GM03348 (cell line): ENCODE measurements around the gene GBGT1.

Experiments used
- DNase-seq: peaks from one replicate; pipeline ENCODE4 v3.0.0; 2012; ENCODE audit warnings: low spot score

The GBGT1 gene

DNA sequence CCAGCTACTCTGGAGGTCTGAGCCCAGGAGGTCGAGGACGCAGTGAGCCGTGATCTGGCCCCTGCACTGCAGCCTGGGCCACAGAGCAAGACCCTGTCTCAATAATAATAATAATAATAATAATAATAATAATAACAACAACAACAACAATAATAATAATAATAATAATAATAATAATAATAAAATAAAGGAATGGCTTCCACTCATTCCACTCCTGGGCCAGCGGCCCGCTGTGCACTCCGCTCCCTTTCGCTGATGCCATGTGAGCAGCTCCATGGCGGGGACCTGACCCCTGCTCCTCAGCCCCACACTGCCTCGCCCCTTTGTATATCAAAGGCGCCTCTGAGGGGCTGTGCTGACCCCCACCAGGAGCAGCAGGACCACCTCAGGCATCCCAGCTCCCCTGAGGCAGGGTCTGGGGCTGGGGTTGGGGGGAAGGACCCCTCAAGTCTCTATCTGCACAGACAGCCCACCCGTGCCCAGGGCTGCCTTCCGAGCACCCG is 20.0 kb downstream of the GBGT1 start:
- no peak for DNase-seq

DNA sequence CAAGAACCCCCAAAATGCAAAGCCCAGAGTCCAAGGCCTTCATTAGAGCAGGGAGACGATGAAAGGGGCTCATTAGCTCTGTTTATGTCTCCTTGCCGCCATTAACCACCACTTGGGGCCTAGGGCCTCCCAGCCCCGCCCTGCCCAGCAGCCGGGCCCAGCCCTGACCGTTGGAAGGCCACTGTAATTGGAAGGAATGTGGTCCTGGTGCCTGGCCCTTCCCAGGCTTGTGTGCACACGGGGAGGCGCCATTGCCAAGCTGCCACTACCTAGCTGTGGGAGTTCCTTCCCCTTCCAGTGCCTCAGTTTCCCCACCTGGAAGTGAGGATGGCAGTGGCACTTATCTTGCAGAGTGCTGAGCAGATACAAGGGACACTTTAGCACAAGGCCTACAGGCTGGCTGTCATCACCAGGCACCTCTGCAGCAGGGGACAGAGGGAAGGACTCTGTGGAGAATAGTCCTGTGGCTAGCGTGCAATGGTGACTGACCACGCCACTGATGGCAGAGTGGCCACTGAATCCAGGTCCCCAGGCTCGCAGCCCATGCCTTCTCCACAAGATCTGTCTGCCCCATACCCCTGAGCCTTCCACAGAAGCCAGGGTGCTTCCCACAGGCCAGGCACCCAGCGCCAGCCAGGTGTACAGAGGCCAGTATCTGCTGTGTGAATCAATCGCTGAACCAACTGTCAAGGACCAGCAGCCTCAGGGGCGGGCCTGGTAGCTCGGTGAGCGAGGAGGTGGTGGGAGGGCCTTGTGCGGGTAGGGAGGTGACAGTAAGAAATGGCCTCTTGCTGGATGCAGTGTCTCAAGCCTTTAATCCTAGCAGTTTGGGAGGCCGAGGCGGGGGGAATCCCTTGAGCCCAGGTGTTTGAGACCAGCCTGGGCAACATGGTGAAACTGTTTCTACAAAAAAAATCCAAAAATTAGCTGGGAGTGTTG is 20.8 kb downstream of the GBGT1 start:
- no peak for DNase-seq

DNA sequence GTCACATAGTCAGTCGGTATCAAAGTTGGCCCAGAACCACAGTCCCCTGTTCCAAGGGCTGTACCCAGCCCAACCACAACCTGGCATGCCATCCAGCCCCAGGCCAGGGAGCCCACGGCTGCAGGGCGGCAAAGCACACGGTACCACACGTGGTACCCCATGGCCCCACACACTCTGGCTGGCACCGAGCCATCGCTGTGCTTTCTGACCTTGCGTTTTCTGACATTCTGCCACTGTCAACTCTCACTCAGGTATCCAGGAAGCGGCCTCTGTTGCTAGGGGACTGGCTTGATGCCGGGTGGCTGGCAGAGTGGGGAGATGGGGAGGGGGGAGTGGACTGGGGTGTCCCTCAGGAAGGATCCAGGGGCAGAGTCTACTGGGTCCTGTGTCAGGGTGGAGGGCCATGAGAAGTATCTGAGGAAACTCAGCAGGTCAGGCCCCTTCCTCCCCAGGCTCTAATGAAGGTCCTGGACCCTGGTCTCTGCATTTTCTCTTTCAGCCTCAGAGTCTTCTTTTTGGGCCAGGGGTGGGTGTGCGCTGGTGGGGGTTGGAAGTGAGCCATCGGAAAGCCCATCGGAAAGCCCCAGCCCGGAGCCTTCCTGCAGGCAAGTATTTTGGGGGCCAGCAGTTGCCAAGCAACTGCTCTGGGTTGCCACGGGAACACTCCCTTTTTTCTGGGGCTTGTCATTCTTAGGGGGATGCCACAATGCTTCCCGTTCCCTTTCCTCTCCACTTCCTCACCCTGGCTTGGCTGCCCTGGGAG is 21.7 kb downstream of the GBGT1 start:
- no peak for DNase-seq

DNA sequence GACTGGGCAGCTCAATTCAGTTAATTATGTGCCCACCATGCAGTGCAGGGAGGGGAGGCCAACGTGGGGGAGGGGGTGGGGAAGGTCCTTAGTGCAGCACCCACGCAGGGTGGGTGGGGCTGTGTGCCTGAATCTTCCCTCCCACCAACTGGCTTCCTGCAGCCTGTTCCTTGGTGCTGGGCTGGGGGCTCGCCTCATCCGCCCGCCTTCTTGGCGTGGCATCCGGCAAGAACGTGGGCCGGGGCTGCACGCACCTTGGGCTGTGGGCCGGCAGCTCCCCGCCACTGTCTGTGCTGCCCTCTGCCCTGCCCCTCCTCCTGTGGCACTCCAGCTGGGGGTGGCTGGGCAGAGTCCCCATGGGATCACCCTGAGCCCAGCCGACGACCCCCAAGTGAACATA is 23.1 kb downstream of the GBGT1 start:
- DNase-seq, result no peak

DNA sequence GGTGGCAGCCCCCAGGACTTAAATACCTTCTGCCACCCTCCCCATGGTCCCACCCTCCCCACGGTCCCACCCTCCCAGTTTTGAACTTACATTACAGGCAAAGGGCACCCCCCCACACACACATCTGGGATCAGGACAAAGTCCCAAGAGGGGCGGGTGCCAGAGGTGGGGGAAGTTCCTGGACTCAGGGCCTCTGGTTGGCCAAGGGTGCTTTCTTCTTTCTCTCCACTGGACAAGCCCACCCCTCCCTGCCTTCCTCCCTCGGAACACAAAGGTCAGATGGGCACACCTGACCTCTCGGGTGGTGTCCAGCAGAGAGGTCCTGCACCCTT is 23.6 kb downstream of the GBGT1 start:
- DNase-seq, result no peak

DNA sequence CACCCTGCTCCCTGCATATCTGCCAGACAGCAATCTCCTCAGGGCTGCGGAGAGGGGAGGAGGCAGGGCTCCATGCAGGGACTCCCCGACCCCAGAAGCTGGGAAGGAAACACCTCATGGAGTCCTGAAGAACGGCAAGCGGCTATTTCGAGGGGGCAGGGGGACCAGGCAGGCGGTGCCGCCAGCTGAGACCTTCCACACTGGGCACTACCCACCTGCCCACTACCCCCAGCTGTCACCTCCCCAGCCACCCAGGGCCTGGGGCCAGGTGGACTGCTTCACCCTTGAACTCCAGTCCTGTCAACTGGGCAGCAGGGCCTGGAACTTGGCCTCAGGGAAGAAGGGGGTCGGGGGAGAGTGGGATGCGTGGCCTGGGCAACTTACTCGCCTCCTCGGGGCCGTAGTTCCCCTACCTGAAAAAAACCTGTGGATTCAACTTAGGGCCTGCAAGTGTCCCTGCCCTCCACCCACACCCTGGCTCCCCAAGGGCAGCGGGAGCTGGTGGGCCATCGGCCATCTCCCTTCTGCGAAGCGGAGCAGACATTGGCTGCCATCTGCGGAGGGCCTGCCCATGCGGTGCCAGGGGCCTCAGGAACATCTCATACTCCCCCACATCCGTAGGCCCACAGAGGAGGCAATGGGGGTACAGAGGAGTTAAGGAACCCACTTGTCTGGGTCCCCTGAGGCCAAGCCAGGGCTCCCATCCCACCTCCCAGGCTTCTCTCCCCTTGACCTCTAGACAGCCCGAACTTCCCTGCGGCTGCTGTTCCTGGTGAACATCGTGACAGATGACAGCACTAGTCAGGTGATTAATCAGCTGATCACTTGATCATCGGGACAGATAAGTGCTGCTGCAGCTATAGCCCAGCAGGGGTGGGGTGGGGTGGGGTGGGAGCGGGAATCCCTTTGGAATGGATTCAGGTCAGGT is 24.2 kb downstream of the GBGT1 start:
- DNase-seq, result no peak

DNA sequence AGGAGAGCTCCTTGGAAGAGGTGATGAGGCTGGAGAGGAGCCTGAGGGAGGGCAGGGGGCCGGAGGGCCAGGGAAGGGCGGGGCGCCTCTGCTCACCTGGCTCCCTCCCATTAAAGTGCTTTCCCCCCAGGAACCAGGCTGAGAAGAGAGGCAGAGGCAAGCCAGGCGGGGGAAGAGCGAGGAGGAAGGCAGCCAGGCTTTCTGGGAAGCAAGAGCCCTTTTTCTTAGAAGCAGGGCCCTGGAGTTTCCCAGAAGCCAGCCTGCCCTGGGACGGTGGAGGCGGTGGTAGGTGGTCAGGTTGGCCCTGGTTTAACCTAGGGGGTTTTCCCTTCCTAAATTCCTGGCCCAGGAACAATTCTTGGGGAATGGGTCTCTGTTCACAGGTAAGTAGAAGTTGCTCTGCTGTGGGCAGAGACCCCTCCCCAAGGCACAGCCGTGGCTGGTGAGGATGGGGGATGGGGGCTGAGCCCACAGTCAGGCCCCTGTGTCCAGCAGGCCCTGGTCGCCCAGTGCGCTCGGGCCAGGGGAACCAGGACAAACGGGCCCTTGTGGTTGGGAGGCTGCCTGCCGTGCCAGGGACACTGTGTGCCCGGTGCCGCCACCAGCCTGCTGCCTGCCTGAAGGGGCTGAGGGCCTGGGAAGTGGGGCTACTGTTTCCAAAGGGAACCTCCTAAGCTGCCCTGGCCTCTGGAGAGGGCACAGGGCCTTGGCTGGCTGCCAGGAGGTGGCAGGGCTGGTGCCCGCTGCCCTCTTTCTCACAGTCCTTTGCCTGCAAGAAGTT is 26.1 kb downstream of the GBGT1 start:
- DNase-seq, result no peak

DNA sequence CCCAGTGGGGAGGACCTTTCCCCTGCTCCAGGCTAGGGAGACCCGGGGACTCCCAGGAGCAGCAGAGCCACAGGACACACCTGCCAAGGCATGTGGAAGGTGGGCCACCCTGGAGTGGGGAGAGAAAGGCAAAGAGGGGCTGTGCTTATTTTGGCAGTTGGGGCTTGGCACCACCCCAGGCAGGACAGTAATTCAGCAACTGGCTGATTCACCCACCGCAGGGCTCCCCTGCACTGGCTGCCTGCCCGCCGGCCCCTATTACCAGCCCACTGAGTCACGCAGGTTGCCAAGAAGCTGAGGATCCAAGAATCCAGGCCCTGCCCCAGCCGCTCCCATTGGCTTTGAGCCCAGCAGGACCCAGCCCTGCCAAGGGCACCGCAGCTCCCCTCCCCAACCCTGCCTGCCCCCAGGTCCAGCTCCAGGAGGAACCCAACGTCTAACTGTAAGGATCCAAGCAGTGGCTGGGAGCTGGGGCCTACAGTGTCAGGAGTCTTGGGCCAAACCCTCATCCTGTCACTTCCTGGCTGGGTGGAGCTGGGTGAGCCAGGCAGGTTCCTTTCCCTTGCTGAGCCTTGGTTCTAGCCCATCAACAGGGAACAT is 28.5 kb downstream of the GBGT1 start:
- peak; percentile 89 for DNase-seq

DNA sequence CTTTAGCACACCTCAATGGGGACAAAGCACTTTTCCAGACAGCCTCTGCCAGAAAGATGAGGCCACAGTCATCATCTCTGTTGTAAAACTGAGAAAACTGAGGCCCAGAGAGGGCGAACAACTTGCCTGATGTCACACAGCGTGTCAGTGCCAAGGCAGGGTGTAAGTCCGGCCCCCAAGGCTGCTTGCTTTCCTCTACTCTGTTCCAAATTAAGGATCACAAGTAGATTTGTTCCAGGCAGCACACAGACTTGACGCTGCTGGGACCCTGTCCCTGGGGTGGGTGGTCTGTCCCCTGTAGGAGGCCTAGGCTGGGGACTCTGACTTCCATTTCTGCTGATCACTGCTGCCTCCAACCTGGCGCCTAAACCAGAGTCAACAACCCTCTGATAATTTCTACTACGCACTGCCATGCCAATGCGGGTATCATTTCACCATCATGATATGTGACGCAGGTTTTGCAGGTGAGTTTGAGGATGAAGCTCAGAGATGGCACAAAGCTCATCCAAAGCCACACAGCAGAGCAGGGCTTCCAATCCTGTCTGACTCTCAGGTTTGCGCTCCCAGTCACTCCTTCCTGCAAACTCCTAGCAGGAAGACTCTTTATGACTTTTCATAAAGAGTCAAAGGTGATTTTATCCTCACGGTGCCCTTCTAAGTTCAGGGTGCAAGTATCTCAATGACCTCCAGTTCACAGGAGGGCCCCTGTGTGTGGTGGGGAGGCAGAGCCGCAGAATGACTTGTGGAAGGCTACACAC is 29.1 kb downstream of the GBGT1 start:
- DNase-seq, result no peak

DNA sequence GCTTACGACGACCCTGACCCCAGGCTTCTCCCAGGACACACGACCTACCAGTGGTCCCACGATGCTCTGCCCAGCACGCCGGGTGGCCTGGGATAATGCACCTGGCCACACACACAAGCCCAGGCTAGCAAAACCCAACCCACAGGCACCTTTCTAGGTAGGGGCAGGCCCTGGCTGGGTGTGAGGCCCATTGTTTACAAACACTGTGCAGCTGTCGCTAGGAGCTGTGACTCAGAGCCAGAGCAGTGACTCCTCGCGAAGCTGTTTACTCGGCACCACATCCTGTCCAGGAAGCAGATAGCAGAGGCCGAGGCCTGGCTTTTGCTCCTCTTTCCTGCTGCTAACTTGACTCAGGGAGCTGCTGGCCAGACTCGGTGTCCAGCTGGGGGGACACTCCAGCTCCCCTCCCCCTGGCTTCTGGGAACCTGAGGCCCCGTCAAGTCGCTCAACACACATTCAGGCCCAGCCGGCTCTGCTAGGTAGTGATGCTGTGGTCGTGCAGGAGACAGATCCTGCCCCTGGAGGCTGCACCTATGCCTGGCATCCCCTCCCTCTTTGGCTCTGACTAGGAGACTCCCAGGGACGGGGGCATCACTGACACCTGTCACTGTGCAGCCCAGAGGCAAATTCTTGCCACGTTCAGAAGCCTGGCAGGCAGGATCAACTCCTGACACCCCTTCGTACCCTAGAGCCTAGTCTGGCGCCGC is 29.9 kb downstream of the GBGT1 start:
- peak; percentile 93 for DNase-seq

DNA sequence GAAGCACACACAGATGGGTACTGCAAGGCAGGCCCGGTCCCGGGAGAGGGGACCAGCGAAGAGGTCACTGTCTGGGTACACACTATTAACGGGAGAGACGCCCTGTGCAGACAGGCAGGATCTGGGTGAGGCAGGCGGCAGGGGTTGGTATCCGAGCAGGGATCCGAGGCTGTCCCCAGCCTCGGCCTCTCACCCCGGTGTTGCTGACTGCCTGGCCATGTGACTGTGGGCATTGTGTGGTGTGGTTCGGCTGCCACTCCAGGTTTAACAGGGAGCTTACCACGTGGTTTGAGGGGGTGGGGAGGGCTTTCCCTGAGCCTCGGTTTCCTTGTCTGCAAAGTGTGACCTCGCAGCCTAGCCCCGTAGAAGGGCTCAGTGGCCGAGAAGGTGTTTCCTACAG is 31.5 kb downstream of the GBGT1 start:
- no peak for DNase-seq

DNA sequence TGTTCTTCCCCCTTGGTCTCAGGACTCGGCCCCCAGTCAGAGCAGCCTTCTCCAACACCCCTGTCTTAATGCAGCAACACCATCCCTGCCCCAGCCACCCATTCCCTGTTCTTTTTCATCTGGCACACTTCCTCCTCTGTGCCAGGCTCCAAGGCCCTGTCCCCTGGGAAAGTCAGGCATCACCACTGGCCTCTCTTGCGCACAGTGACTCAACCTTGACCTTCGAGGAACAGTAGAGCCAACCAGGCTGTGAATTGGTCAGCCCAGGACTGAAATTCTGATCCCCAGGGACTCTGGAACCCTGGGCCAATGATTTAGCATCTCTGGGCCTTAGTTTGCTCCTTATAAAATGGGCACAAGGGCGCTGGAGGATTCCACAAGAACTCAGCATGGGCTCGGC is 32.2 kb downstream of the GBGT1 start:
- DNase-seq, result no peak

DNA sequence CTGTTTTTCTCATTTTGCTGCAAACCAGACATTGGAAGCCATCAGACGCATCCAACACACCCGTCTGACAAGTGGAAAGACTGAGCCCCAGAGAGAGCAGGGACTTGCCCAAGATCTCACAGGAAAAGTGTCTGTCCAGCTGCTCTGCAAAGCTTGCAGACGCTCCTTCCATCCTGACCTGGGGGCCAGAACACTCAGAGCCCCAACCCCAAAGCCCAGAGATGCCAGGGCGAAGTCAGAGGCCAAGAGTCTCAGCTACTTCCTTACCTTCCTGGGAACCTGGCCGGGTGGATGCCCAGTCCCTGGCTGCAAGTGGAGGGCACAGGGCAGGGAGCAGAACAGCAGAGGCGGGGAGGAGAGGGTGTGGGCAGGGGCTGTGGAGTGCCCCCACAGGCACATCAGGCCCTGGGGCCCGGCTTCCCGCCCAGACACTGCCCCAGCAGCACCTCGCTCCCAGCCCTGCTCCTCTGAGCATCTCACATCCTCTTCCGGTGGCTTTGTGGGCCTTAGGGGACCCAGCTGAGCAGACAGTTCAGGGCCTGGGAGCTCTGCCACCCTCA is 32.9 kb downstream of the GBGT1 start:
- DNase-seq, result no peak

DNA sequence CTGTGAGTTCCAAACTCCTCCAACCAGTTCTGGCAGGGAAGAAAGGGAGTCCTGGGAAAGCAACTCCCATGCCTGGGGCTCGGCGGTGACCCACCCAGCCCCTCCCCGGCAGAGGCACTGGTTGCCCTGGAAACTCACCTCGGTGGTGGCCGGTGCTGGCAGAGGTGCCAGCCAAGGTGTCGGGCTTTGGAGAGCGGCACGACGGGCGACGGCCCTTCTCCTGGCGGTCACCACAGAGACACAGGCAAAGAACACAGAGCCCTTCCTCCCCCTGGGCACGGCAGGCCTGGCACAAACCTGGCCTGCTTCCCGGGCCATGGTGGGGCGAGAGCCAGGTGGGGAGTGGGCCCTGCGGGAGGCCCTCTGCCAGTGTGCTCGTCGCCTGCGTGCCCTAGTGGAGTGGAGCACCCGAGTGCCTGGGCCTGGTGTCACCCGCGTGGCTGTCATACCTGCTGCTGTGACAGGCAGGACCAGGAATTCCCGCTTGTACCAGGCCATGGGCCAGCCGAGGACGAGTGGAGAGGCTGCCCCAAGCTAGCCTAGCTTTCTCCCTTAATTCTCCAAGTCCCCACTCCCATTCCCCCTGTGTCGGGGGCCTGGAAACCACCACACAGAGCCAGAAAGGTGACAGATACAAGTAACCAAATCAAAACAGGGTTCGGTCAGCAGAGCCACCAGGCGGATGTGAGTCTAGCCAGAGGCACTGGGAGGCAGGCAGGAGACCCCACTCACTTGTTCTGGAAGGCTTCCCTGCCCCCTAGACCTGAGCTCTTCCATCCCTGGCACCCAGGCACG is 34.5 kb downstream of the GBGT1 start:
- no peak for DNase-seq

DNA sequence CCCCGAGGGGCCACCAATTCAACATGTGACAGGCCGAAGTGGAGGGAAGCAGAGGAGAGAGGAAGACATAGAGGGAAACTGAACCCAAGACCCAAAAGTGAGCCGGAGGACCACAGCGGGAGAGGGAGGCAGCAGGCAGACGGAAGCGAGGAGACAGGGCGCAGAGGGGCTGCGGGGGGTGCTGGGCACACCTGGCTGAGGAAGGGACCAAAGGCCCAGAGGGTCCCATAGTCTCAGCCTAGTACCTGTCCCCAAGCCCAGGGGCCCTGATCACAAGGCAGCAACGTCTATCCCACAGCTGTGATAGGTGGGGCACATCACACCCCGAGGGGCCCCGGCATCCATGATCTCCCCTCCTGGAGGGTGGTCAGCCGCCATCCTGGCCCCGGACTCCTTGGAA is 35.6 kb downstream of the GBGT1 start:
- no peak for DNase-seq

DNA sequence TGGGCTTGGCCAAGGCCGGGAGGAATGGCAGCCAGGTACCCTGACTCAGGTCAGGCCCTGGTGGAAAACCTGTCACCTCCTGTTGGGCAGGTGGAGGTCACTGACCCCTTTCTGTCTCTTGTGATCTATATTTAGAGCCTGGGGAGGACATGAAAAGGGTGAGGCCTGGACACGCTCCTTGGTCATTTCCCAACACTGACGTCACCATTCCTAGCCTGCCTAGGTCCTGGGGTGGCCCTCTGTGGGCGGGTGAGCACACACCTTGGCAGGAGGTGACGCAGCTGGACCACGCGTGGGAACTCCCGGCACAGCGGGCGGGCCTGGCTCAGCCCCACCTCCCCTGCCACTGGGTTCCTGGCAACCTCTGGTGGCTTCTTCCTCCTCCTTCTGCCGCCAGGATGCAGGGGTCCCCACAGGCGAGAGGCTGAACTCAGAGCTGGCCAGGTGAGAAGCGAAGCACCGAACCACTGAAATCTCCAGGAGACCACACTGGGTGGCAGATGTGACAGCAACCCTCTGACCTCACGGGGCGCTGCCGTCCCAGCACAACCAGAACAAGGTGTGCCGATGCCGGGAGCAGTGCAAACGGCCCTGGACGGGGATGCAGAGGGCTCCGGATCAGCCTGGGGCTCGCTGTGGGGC is 36.3 kb downstream of the GBGT1 start:
- DNase-seq, result no peak

DNA sequence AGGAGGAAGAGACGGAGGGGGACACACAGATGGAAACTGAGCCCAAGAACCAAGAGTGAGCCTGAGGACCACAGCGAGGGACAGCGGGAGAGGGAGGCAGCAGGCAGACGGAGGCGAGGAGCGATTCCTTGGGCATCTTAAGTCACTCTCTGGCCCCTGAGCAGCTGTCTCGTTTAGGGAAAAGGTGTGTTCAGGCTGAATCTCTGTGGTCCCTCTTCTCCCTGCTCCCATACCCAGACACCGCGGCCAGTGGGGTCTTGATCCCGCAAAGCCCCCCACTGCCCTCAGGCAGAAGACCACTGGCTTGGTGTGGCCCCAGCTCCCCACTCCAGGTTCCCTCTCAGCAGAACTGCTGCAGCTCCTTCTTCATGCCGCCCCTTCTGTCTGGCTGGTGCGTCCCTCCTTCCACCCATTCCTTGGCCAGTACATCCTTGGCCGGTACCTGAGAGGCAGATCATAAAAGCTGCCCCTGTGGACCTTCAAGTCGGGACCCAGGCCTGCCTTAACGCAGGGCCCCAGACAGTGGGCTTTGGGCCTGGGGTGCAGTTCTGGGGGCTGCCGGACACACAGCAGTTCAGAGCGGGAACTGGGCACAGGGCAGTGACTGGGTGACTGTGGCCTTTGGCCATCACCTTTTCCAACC is 36.9 kb downstream of the GBGT1 start:
- DNase-seq, result no peak
